ENCODE results near the gene TAGLN.

The TAGLN gene

GRCh38 chr11:117231842-117232091 lies 32.6 kb downstream of the TAGLN start, which contains the start of gene PCSK7:
Gene PCSK7 (minus strand): TSS chr11:117232073. CDS start chr11:117229844, 2,229 bp downstream.
- no peak for DNase-seq

- DNase-seq, result peak; percentile 59 to 88 (median 63)
These were observed 33.1 kb downstream of the TAGLN start, which contains the start of gene RNF214 for GRCh38 chr11:117232092-117232878. Gene RNF214 (plus strand): TSS chr11:117232671. CDS start chr11:117234273, 1,602 bp downstream.

GRCh38 chr11:117232911-117233409 lies 33.8 kb downstream of the TAGLN start:
- DNase-seq, result peak in 1 of 5 experiments; percentile 19

DNA sequence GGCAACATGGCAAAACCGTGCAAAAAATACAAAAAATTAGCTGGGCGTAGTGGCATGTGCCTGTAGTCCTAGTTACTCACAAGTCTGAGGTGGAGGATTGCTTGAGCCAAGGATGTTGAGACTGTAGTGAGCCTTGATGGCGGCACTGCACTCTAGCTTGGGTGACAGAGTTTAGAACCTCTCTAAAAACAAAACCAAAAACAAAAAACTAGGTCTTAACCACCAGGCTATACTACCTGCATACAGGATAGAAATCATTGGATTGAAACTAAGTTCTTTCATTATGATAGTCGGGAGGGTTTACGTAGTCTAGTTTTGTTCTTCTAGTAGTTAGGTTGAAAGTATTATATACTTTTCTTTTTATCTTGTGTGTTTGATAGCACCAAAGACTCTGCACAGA lies 39.1 kb downstream of the TAGLN start:
- DNase-seq, result no peak

DNA sequence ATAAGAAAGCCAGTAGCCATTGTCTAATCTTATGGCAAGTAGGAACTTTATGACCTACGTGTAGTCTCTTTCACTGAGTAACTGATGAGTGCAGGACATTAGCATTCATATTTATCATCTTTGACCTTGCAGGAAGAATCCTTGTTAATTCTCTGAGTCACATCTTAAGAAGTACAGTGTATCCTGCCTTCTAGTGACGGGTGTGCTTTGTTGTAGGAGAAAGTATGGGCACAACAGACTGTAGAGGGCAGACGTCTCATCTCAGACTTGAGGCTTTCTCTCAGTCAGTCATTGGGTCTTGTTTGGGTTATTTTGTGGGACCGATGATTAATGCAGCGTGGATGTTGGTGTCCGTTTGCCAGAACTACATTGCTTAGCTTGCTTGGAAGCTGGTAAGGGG lies 40.1 kb downstream of the TAGLN start:
- no peak for DNase-seq

DNA sequence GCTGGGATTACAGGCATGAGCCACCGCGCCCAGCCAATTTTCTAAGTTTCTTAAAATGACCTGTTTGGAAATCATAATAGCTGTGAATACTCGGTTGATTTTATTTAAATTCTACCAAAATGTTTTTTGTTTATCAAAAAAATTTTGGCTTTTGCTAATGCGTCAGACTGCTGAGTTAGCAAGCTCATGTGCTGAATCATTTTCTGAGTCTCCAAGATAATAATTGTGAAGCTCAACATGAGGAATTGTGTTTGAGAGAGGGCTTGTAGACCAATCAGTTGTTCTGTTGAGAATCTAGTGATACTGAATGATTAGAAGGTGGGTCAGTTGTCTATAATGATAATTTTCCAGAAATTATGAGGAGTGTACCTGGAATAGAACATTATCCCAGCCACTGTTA lies 49.2 kb downstream of the TAGLN start:
- no peak for DNase-seq

DNA sequence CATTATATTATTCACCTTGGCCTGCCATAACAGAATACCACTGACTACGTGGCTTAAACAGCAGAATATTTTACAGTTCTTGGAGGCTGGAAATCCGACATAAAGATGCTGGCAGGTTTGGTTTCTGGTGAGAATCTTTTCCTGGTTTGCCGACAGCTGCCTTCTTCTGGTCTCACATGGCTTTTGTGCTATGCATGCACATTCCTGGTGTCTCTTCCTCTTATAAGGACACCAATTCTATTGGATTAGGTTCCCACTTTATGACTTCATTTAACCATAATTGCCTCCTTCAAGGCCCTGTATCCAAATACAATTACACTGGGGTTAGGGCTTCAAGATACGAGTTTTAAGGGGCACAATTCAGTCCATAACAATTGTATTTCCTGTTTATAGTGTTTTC lies 50.4 kb downstream of the TAGLN start:
- DNase-seq, result no peak

- no peak for DNase-seq
These were observed 52.3 kb downstream of the TAGLN start for GRCh38 chr11:117251506-117251905.

DNA sequence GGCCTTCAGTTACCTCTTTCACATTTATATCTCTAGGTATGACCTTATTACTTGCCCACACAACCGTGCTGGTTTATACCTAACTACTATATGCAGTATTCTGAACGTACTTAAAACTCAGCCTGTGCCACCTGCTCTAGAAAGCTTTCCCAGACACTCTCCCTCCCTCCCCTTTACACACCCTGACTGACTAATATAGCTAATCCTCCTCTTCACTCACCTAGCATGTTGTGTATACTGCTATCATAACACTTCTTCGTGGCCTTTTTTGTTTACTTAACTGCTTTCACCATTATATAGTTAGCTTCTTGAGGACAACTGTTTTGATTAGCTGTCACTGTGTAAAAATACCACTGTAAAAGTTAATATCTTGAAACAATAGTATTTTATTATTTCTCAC lies 56.8 kb downstream of the TAGLN start:
- no peak for DNase-seq

- no peak for DNase-seq
These were observed 57.4 kb downstream of the TAGLN start for GRCh38 chr11:117256573-117256972.
